ENCODE data around the gene ZMYND8.

Gene ZMYND8

GRCh38 chr20:47353692-47354463, 2.6 kb downstream of the ZMYND8 start:
- no peak for DNase-seq

DNA sequence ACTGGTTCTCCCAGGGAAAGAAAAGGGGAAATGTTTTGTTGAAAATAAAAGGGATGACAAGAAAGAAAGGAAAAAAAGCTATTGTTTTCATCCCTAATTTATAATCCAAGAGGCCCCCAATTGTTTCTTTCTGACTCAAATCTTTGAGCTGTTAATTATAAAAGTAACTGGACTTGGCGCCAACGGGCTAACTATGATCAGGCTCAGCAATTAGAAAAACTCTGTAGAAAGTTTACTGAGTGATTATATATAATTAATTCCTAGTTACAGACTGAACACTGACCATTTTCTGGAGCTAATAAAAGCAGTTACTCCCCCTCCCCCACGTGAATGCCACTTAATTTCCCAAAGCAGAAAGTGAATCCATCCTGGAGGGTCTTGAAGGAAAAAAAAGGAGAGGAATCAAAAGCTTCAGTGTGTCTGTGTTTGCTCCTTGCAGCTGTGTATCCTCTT, 3.2 kb downstream of the ZMYND8 start:
- no peak for DNase-seq

DNA sequence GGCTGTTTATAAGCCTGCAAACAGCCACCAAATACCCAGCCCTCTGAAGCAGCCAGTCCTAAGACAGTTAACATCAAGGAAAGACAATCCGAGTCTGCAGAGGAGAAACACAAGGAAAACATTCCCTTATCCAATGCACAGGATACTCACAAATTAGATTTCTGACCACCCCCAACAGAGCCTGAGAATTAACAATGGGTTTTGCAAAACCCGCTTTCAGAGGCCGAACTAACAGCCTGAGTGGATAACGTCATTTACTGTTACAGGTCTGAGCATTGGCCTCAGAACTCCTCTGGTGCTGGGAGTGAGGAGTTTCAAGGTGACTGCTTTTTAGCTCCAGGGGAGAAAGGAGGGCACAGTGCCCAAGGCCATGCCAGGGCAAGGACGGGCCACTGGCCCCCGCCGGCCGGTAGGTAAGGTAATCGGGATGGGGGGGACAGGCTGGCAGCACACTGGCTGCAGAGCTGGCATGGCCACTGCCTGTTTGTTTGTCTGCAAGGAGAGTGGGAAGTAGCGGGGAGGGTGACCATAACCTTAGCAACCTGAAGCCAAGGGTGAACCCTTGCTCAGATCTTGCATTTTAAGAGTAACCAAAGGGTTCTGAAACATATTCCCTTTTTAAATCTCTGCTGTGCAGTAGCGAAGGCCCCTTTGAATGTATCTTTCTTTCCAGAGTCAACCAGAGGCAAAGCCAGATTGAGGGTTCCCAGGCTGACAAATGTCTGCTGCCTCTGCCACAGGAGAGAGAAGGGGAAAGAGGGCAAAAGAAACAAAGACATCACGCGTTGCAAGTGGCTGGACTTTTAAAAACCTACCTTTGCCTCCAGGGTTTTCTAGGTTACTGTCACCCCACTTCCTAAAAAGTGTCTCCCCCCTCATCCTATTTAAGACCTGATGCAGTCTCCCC, 3.9 kb downstream of the ZMYND8 start:
- no peak for DNase-seq

DNA sequence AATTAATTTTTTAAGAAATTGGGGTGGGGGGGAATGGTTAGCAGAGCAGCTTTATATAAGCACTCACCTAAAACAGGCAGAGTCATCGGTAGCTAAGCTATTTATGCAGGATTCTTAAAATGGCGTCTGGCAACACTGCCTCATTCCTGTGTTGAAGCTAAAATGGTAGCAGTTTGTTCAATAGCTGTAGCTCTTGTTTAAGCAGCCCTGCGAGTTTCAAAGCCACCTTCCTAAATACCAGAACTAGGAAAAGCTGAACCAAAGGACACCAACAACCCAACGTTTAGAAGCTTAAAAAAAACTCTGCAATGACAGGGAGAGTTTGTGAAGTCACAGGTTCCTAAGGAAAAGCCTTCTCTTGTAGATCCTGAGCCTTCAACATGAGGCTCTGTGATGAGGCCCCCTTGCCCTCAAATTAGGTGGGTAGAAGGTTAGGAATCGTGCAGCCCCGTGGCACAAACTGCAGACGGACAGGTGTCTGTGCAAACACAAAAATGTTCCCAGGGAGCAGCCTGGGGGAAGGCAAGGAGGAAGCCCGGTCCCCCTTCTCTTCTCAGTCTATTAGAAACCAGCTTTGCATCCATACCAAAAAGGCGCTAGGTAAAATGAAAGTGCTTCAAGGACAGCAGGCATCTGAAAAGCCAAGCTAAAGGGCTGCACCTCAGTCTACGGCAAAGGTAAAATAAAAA, 4.7 kb downstream of the ZMYND8 start:
- DNase-seq = peak in 1 of 2 experiments; percentile 11

GRCh38 chr20:47350691-47351545, 5.6 kb downstream of the ZMYND8 start:
- no peak for DNase-seq

- DNase-seq = no peak
Measured at GRCh38 chr20:47350181-47350550, 6.3 kb downstream of the ZMYND8 start.

DNA sequence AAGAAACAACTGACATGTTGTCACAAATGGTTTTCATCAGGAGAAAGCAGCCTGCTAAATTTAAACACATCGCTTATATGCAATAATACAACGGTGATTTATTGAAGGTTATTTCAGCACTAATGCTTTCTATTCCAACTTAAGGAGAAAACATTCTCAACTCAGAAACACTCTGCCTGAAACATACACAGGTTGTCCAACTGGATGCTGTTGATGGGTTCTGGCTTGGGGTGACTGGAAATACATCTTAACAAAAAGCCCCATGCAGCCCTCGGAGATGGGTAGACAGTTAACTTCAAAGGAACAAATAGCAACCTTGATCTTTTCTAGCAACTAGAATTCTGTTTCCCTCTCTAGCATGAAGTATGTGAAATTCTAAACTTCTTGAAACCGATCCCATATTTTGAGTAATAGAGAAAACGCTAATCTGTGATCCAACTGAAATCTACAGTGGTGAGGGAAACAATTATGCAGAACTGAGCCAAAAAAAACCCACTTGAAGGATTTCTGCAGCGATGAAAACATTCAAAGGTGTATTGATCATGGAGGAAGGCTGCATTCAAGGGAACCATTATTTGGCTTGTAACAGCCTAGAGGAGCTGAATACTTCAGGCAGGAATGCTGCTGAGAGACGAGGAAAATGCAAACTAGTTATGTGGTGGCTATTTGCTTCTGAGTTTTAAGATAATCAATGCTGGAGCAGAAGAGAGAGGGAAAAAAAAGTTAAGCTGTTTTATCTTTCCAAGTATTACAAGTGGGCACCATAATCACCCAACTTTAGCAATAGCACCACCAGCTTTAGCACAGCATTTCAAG, 6.9 kb downstream of the ZMYND8 start:
- no peak for DNase-seq

- no peak for DNase-seq
Measured at GRCh38 chr20:47348539-47349142, 7.9 kb downstream of the ZMYND8 start.

DNA sequence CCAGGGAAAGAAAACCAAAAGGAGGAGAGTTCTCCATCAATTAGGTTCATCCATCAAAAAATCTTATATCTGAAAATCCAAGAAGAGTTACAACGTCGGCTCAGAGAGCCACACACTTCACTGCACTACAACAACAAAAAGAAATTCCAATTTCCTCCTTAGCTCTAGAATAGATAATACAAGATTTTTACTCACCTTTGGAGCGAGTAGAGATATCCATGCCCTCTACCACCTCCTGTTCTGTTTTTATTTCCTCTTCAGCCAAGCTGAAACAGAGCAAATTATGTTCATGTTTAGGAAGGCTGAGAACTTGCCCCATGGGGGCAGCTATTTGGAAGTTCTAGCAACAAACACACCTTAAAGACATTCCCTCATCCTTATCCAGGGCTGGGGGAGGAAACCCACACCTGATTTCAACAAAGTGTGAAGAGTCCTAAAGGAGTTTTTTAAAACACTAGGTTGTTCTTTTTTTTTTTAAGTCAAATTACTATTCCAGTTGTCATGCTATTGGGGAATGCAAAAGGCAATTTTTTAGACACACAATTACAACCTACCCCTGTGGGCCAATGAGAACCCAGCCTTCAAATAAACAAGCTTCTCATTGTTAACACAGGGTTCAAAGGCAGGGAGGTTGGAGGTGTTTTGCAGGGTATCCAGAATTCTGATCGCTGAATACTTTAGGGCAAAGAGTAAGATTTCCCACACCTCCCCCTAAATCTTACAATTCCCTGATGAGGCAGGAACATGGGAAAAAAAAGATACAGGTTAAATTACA, 8.7 kb downstream of the ZMYND8 start:
- no peak for DNase-seq

DNA sequence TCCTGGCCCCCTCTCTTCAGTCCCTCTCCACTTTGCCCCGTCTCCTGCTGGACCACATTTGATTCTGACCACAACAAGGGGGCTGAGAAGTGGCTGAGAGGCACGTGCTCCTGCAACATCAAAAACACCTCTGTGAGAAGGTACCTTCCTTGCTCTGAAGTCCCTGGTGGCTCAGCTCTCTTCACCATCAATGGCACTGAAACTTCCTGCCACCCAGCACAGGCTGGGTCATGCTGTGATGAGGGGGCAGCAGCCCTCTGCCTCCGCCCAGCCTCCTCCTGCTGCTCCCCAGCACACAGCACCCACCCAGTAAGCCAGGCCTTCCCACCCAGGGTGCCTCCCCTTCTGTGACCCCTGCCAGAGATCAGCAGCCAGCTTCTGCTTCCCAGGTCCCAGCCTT, 10.3 kb downstream of the ZMYND8 start:
- DNase-seq = no peak

GRCh38 chr20:47345214-47345613, 11.3 kb downstream of the ZMYND8 start:
- DNase-seq = no peak

DNA sequence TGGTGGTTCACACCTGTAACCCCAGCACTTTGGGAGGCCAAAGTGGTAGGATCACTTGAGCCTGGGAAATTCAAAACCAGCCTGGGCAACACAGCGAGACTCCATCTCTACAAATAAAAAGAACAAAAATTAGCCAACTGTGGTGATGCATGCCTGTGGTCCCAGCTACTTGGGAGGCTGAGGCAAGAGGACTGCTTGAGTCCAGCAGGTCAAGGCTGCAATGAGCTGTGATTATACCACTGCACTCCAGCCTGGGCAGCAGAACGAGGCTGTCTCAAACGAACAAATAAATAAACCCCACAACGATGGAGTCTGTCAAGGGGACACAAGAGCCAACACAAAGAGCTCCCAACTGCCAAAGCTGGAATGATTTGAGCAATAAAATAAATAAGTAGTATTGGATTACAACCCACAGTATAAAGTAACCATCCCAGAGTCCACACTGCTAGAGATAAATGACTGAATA, 13.5 kb downstream of the ZMYND8 start:
- no peak for DNase-seq

- DNase-seq = no peak
Measured at GRCh38 chr20:47338131-47338628, 18.3 kb downstream of the ZMYND8 start.

- DNase-seq = no peak
Measured at GRCh38 chr20:47337413-47337812, 19.1 kb downstream of the ZMYND8 start.

GRCh38 chr20:47336129-47336754, 20.3 kb downstream of the ZMYND8 start:
- peak; percentile 26 to 70 for DNase-seq

GRCh38 chr20:47335251-47336128, 21.0 kb downstream of the ZMYND8 start:
- peak in 1 of 2 experiments; percentile 36 for DNase-seq

DNA sequence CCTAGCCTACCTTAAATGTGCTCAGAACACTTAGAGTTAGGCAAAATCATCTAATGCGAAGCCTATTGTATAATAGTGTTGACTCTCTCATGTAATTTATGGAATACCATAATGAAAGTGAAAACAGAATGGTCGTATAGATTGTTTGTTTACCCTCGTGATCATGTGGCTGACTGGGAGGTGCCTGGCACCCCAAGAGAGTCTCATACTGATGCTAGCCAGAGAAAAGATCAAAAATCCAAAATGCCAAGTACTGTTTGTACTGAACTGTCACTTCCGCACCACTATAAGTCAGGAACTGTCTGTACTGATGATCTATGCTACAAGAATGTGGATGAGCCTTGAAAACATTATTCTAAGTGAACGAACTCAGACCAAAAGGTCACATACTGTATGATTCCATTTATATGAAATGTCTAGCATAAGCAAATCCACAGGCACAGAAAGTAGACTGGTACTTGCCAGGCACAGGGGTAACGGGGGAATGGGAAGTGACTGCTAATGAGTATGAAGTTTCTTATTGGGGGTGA, 22.4 kb downstream of the ZMYND8 start:
- DNase-seq = no peak

Measured in NCI-H446 (cell line).